ENCODE measurements around the gene LDLRAP1.

LDLRAP1 gene

DNA sequence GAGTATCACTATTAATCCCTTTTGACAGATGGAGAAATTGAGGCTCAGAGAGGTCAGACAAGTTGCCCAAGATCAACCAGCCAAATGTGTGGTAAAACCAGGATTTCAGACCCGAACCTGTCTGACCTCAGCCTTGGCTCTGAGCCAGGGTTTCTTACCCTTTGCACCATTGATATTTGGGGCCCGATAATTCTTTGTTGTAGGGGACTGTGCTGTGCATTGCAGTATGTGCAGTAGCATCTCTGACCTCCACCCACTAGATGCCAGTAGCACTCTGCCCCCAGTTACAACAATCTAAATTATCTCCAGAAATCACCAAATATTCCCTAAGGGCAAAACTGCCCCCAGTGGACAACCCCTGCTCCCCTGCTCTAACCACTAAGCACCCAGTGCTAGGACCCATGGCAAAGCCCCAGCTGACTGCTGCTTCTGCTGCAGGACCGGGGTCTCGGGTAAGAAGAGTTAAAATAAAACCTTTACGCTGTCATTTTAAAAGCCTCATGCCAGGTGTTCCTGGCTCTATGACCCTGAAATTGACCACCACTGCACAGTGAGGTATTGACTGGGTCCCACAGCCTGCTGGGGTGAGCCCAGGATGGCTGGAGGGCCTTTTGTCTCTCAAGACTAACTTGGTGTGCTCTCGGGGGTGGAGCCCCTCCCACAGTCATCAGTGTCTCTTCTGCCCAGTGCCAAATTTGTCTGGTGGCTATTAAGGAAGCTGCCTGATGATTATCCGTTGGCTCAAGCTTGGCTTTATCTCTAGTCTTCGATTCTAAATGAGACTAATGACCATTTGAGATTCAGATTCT, 67.6 kb downstream of the LDLRAP1 start:
- TF ChIP-seq, protein P1, sequence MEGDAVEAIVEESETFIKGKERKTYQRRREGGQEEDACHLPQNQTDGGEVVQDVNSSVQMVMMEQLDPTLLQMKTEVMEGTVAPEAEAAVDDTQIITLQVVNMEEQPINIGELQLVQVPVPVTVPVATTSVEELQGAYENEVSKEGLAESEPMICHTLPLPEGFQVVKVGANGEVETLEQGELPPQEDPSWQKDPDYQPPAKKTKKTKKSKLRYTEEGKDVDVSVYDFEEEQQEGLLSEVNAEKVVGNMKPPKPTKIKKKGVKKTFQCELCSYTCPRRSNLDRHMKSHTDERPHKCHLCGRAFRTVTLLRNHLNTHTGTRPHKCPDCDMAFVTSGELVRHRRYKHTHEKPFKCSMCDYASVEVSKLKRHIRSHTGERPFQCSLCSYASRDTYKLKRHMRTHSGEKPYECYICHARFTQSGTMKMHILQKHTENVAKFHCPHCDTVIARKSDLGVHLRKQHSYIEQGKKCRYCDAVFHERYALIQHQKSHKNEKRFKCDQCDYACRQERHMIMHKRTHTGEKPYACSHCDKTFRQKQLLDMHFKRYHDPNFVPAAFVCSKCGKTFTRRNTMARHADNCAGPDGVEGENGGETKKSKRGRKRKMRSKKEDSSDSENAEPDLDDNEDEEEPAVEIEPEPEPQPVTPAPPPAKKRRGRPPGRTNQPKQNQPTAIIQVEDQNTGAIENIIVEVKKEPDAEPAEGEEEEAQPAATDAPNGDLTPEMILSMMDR (IDR thresholded peaks at IDR 0.05; ENCODE audit: low read length, missing control alignments): peak; percentile 42

GRCh38 chr1:25611843-25612242, 68.4 kb downstream of the LDLRAP1 start:
- H3K4me3 ChIP-seq (replicated peaks; ENCODE audit: low read depth, low read length): no peak overlapping the region
- no peak for DNase-seq (ENCODE audit: low read depth)
- TF ChIP-seq, protein P1 (IDR thresholded peaks at IDR 0.05; ENCODE audit: low read length, missing control alignments): no peak

More for the DNA sequence above, 67.6 kb downstream of the LDLRAP1 start:
- DNase-seq (ENCODE audit: low read depth): peak; percentile 44
- H3K4me3 ChIP-seq (replicated peaks; ENCODE audit: low read depth, low read length): no peak overlapping the region

DNA sequence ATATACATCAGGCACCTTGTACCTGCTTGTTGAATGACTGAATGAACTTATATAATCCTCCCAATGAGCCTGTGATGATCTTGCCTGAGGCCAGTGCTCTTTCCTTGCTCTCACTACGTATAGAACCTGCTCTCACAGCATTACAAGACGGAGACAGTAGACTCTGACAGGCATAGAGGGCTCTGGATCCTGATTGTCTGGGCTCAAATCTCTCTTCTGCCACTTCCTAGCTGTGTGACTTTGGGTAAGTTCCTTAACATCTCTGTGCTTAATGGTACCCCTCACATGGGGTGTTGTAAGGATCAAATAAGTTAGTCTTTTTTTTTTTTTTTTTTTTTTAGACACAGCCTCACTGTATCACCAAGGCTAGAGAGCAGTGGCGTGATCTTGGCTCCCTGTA, 69.0 kb downstream of the LDLRAP1 start:
- TF ChIP-seq, protein P1 (IDR thresholded peaks at IDR 0.05; ENCODE audit: low read length, missing control alignments): no peak
- DNase-seq (ENCODE audit: low read depth): no peak
- H3K4me3 ChIP-seq (replicated peaks; ENCODE audit: low read depth, low read length): no peak overlapping the region

GRCh38 chr1:25613091-25613490, 69.7 kb downstream of the LDLRAP1 start:
- TF ChIP-seq, protein P1 (IDR thresholded peaks at IDR 0.05; ENCODE audit: low read length, missing control alignments): no peak
- H3K4me3 ChIP-seq (replicated peaks; ENCODE audit: low read depth, low read length): no peak overlapping the region
- no peak for DNase-seq (ENCODE audit: low read depth)

DNA sequence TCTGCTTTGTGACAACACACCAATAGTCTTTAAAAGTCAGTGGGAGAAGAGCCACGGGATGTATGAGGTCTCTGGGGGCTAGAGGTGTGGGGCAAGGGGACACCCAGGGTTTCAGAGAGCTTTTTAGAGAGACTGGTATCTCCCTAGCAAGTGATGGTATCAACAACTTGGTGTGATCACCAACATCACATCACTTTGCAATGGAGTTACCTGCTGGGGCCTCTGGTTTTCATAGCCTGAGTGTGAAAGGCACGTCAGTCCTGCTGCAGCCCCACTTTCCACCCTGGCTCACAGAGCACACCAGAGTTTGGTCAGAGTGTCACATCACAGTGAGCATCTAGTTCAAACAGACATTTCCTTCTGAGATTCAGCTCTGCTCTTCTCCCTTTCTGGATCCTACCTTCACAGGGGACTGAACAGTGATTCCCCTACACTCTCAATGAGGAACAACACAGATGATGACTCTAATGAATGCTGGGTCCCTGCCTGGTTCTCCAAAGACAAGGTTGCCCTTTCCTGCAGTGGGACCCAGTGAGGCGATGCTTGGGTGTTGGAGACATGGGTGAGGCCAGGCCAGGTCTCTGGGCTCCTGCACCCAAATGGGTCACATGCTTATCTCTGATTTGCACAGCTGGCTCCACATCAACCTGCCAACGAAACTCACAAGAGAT, 71.2 kb downstream of the LDLRAP1 start:
- TF ChIP-seq, protein P1 (IDR thresholded peaks at IDR 0.05; ENCODE audit: low read length, missing control alignments): no peak
- H3K4me3 ChIP-seq (replicated peaks; ENCODE audit: low read depth, low read length): no peak overlapping the region
- no peak for DNase-seq (ENCODE audit: low read depth)

DNA sequence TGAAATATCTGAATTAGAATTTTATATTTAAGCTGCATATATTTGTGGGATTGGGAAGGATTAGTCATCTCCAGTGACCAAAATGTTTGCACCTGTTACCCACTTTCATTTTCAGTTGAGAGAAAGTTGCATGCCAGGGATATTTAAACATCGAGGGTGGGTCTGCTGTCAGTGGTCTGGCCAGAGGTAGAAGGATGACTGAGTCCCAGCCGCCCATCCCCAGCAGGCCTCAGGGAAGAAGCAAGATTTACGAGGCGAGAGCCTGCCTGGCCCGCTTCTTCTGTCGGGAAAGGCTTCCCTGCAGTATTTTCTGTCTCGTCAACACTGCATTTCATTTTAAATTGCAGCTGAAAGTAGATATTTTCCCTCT, 71.8 kb downstream of the LDLRAP1 start:
- no peak for DNase-seq (ENCODE audit: low read depth)
- TF ChIP-seq, protein P1 (IDR thresholded peaks at IDR 0.05; ENCODE audit: low read length, missing control alignments): no peak
- H3K4me3 ChIP-seq (replicated peaks; ENCODE audit: low read depth, low read length): no peak overlapping the region
